Hepatocyte (in vitro differentiated cells): ENCODE measurements around the gene NHSL2.

Experiments
- EZH2 ChIP-seq: fragments of 200-600 bp; sonication (generic); IDR thresholded peaks from 2 replicates; pipeline ENCODE4 v1.6.1; 2016; ENCODE audit warnings: antibody characterized with exemption, mild to moderate bottlenecking, borderline replicate concordance
- EZH2phosphoT487 ChIP-seq: fragments of 200-600 bp; sonication (generic); IDR thresholded peaks from one replicate; pipeline ENCODE4 v1.6.1; 2018; ENCODE audit warnings: antibody characterized with exemption, mild to moderate bottlenecking, low read depth, moderate library complexity; ENCODE audit not compliant: unreplicated experiment, severe bottlenecking
- TF ChIP-seq, protein P1 (sequence below): fragments of 200-600 bp; sonication (generic); IDR thresholded peaks from 2 replicates; pipeline ENCODE4 v1.5.1; 2016; ENCODE audit warnings: antibody characterized with exemption, mild to moderate bottlenecking; ENCODE audit not compliant: poor library complexity

DNA sequence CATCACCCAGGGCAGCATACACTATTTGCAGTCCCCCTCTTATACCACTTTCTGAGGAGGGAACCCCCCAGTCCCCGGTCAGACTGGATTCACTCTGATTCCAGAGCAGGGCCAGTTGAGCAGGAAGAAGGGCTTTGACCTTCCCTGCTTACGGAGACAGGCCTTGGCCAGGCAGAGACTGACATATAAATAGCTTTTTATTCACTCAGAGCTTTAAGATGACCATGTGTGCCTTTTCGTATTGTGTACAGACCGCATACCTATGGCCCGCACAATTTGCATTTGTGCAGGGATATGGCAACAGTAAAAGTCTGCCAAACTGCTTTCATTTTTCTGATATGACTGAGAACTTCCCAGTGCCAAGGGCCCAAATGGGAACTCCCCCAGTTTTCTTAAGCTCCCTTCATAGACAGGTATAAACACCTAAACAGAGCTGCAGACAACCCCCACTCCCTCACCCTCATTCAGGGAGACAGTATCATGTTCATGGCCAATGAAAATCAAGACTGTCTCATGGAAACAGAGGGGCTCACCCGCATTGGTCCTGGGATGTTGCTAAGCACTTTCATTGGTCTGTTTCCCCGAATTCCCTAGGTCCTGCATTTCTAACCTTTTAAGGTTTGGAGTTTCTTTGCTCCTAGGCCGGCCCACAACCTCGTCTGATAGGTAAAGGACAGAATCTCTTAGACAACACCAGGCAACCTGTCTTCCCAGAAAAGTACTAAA, 135.1 kb downstream of the NHSL2 start:
- TF ChIP-seq, protein P1, sequence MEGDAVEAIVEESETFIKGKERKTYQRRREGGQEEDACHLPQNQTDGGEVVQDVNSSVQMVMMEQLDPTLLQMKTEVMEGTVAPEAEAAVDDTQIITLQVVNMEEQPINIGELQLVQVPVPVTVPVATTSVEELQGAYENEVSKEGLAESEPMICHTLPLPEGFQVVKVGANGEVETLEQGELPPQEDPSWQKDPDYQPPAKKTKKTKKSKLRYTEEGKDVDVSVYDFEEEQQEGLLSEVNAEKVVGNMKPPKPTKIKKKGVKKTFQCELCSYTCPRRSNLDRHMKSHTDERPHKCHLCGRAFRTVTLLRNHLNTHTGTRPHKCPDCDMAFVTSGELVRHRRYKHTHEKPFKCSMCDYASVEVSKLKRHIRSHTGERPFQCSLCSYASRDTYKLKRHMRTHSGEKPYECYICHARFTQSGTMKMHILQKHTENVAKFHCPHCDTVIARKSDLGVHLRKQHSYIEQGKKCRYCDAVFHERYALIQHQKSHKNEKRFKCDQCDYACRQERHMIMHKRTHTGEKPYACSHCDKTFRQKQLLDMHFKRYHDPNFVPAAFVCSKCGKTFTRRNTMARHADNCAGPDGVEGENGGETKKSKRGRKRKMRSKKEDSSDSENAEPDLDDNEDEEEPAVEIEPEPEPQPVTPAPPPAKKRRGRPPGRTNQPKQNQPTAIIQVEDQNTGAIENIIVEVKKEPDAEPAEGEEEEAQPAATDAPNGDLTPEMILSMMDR = no peak
- TF ChIP-seq EZH2 (no peak), EZH2phosphoT487 (no peak)
